SK-N-MC (cell line): ENCODE results near the gene KRT6A.
"Not testable (repeated sequence)": the region's sequence is repeated elsewhere in the genome, so short reads cannot be mapped to it uniquely, and the experiment has no call there.

Experiments
- DNase-seq: peaks from one replicate; pipeline ENCODE4 v3.0.0-alpha.2; 2011; ENCODE audit warnings: low read depth, low spot score
- H3K27ac ChIP-seq: fragments of 200-600 bp; sonication (generic); 2 replicates; pipeline ENCODE4 v1.5.1; 2016; ENCODE audit warnings: mixed run types
- H3K36me3 ChIP-seq: fragments of 200-600 bp; sonication (generic); 2 replicates; pipeline ENCODE4 v1.6.1; 2017; ENCODE audit warnings: antibody characterized with exemption, low read length, mixed read lengths; ENCODE audit not compliant: insufficient read depth
- H3K4me3 ChIP-seq: fragments of 200-600 bp; sonication (generic); 2 replicates; pipeline ENCODE4 v1.5.1; 2016
- H3K9ac ChIP-seq: fragments of 200-600 bp; sonication (generic); 2 replicates; pipeline ENCODE4 v1.8.0; 2017; ENCODE audit warnings: mixed run types, mixed read lengths; ENCODE audit not compliant: insufficient read length
- H3K9me3 ChIP-seq: fragments of 200-600 bp; sonication (generic); 2 replicates; pipeline ENCODE4 v1.6.1; 2017; ENCODE audit warnings: low read depth, mild to moderate bottlenecking, antibody characterized with exemption, low read length, moderate library complexity, mixed read lengths
- EZH2 ChIP-seq: fragments of 200-600 bp; sonication (generic); IDR thresholded peaks from one replicate; pipeline ENCODE4 v1.6.1; 2017; ENCODE audit warnings: antibody characterized with exemption
- FOXP2 ChIP-seq: optimal IDR thresholded peaks from 2 replicates; pipeline ENCODE3; 2011; ENCODE audit warnings: mild to moderate bottlenecking, moderate library complexity; ENCODE audit not compliant: insufficient read depth; ENCODE audit errors: extremely low read length, control extremely low read depth
- POLR2AphosphoS5 ChIP-seq: IDR thresholded peaks from 2 replicates; pipeline ENCODE4 v1.6.1; 2012; ENCODE audit warnings: mild to moderate bottlenecking, low read depth, low read length, borderline replicate concordance

The KRT6A gene

DNA sequence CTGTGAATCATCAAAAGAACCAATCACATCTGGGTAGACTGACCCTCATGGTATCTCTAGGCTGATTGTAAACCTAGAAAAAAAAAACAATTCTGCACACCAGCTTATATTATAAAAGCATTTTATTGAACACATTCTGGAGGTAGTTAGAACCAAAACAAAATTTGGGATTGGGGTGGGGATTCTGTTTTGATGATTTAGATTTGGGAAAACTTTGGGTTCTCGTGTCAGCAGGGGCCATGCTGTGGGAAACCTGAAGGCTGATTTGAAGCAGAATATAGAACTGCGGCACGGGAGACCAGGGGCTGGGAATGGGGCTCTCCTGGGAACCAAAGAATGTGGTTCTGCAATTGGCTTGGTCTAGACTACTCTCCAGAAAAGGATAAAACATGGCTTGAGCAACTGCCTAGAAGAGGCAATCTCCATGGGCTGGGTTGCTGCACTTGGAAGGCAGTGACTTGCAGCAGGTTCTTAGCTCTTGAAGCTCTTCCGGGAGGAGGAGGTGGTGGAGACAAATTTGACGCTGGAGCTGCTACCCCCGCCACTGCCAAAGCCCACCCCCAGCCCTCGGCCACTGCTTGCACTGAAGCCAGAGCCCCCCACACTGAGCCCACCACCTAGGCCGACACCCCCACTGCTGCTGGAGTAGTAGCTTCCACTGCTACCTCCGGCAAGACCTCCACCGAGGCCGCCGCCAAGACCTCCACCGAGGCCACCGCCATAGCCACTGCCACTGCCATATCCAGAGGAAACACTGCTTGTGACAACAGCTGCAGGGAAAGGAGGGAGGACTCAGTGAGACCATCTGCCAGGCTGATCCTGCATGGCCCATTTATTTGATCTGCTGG is 21.6 kb upstream of the KRT6A start:
- Histone ChIP-seq H3K36me3 (no peaks in the 10 kb centered on the region), H3K27ac (no peak overlapping the region), H3K9me3 (no peaks in the 10 kb centered on the region), H3K4me3 (no peak overlapping the region), H3K9ac (no peak overlapping the region)
- no peak for DNase-seq
- TF ChIP-seq POLR2AphosphoS5 = no peak
- TF ChIP-seq FOXP2 = no peak
- no peak for TF ChIP-seq EZH2

DNA sequence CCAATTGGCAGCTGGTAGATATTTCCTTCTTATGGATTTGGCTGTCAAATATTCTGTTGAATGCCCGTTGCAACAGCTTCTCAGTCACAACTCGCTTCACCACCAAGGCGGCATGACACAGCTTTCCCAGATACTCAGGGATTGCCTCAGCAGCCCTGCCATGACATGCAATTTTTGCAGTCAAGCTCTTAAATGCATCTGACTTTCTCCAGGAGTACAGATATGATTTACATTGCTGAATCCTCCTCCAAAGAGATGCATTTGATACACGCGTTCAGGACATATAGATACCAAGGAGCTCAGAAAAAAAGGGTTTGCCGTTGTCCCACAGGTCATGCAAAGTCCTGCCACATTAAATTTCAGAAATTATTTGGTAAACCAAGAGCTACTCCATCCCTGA is 20.7 kb upstream of the KRT6A start:
- Histone ChIP-seq H3K9ac (no peak overlapping the region), H3K36me3 (no peaks in the 10 kb centered on the region), H3K27ac (no peak overlapping the region), H3K9me3 (no peaks in the 10 kb centered on the region), H3K4me3 (no peak overlapping the region)
- no peak for TF ChIP-seq EZH2
- no peak for TF ChIP-seq POLR2AphosphoS5
- TF ChIP-seq FOXP2 = no peak
- DNase-seq = no peak

DNA sequence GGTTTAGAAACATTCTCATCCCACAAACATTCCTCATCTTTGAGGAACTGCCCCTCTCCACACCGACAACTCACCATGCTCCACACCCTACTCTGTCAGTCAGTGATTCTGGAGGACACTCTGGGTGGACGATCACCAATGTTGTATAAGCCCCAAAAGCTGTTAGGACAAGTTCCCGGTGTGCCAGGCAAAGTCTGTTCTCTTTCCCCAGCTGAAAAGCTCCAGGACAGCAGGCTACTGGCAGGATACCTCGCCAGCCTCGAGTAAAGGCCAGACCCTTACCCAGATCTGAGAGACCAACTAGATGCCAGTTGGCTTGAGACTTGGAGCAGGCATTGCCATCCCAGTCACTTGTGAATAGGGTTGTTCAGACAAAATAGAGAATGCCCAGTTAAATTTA is 15.2 kb upstream of the KRT6A start:
- TF ChIP-seq POLR2AphosphoS5 (no peak), FOXP2 (no peak), EZH2 (no peak)
- H3K27ac ChIP-seq = no peak overlapping the region
- no peak overlapping the region for H3K4me3 ChIP-seq
- H3K9me3 ChIP-seq = no peaks in the 10 kb centered on the region
- no peaks in the 10 kb centered on the region for H3K36me3 ChIP-seq
- H3K9ac ChIP-seq = no peak overlapping the region
- no peak for DNase-seq

DNA sequence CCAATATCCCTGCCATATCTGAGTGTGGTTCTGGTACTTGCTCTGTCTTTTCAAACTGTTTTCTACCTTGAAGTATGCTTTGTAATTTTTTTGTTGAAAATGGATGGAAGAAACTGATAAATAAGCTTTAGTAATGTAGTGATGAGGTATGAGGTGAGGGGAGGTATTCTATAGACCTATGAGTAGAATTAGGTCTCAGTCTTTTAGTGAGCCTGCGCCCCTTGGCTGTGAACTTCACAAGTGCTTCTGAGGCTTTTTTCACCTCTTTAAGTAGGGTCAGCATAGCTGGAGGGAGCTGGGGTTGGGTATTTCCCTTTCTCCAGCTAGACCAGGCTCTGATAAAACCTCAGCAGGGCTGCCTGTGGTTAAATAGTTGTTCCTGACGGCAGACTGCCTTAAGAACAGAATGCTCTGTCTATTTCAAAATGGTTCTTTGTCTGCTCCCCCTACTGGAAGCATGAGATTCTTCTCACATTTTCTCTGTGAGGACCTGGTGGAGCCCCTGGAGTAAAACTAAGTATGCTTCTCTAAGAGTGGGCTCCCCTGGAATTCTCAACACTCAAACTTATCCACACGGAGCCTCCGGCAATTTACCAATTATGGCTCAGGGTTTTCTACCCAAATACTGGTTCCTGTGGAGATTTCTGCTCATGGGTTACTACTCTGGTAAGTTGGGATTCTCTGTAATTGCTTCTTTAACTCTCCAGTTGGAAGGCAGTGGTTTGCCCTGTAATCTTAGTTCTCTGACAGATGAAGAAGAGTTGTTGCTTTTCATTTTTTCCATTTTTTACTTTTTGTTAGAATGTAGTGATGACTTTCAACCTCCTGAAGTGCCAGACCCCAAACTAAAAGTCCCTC is 14.0 kb upstream of the KRT6A start:
- DNase-seq = no peak
- no peak overlapping the region for H3K9ac ChIP-seq
- TF ChIP-seq FOXP2 (no peak), EZH2 (no peak), POLR2AphosphoS5 (no peak)

DNA sequence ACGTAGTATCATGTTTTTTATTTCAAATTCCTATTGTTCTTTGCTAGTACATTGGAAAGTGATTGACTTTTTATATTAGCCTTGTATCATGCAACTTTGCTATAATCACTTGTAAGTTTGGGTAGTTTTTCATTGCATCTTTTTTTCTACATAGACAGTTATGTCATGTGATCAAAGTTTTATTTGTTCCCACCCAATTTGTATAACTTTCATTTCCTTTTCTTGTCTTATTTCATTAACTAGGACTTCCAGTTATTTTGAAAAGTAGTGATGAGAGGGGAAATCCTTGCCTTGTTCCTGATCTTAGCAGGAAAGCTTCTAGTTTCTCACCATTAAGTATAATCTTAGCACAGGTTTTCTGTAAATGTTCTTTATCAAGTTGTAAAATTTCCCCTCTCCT is 9.8 kb upstream of the KRT6A start:
- DNase-seq = no peak
- no peak overlapping the region for H3K9ac ChIP-seq
- no peak overlapping the region for H3K4me3 ChIP-seq
- no peak for TF ChIP-seq POLR2AphosphoS5
- no peak for TF ChIP-seq FOXP2
- no peak for TF ChIP-seq EZH2
- no peaks in the 10 kb centered on the region for H3K9me3 ChIP-seq
- H3K36me3 ChIP-seq = no peaks in the 10 kb centered on the region
- H3K27ac ChIP-seq = no peak overlapping the region

More for the DNA sequence above, 14.0 kb upstream of the KRT6A start:
- H3K27ac ChIP-seq = no peak overlapping the region
- H3K4me3 ChIP-seq = no peak overlapping the region
- H3K36me3 ChIP-seq = no peaks in the 10 kb centered on the region
- no peaks in the 10 kb centered on the region for H3K9me3 ChIP-seq

DNA sequence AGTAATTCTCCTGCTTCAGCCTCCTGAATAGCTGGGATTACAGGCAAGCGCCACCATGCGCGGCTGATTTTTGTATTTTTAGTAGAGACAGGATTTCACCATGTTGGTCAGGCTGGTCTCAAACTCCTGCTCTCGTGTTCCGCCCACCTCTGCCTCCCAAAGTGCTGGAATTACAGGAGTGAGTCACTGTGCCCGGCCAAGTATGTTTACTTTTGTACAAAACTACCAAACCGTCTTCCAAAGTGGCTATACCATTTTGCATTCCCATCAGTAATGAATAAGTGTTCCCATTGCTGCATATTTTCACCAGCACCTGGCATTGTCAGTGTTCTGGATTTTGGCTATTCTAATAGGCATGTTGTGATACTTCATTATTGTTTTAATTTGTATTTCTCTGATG is 8.4 kb upstream of the KRT6A start:
- no peak for TF ChIP-seq FOXP2
- Histone ChIP-seq H3K4me3 (no peak overlapping the region), H3K9ac (no peak overlapping the region), H3K36me3 (no peaks in the 10 kb centered on the region), H3K27ac (no peak overlapping the region), H3K9me3 (no peaks in the 10 kb centered on the region)
- DNase-seq = no peak

DNA sequence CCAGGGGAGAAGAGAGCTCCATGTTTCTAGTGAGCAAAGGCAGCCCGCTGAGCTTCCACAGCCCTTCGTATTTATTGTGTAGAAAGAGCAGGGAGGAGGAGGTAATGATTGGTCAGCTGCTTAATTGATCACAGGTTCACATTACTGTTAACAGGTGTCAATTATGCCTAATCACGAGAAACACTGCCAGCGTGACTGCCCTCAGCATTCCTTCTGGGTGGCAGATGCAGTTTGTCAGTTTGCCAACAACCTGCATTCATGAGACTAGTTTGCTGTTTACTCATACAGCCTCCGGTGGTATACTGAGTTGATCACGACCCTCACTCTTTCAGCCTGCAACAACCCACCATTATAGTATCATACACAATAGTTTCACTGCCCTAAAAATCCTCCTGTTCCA is 7.5 kb upstream of the KRT6A start:
- DNase-seq = not testable (repeated sequence)

DNA sequence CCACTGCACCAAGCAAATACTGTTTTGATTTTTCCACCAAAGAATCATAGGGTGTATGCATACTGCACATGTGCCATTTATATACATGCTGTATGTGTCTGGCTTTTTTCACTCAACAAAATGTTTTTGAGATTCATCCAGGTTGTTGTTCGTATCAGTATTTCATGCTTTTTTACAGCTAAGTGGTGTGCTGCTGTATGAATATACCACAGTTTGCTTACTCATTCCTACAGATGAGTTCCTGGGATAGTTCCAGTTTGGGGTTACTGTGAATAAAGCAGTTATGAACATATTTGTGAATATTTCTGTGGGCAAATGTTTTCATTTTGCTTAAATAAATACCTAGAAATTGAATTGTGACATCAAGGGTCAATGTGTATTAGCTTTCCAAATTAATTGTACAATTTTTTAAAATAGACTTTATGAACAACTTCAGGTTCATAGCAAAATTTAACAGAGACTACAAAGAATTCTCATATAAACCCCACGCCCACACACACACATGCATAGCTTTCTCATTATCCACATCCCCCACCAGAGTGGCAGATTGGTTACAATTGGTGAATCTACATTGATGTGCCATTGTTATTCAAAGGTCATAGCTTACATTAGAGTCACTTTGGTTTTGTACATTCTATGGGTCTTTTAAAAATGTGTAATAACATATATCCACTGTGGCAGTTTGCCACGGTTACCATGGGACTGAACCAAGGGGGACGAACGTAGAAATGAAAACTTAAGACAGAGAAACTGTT is 6.9 kb upstream of the KRT6A start:
- no peaks in the 10 kb centered on the region for H3K36me3 ChIP-seq
- no peak overlapping the region for H3K4me3 ChIP-seq
- H3K9me3 ChIP-seq = no peaks in the 10 kb centered on the region
- no peak overlapping the region for H3K9ac ChIP-seq
- H3K27ac ChIP-seq = no peak overlapping the region
- DNase-seq = no peak
- TF ChIP-seq POLR2AphosphoS5 (no peak), EZH2 (no peak), FOXP2 (no peak)

More for the DNA sequence above, 7.5 kb upstream of the KRT6A start:
- H3K36me3 ChIP-seq, H3K9ac ChIP-seq, H3K9me3 ChIP-seq, H3K27ac ChIP-seq, H3K4me3 ChIP-seq: not testable (repeated sequence)
